CD4-positive, alpha-beta T cell treated with Interleukin-17A for 4 hours (primary cell): ENCODE data around the gene TBX2.

Experiments used
- DNase-seq: peaks from one replicate; pipeline ENCODE4 v3.0.0-alpha.2; 2020; ENCODE audit warnings: mixed read lengths

The TBX2 gene

DNA sequence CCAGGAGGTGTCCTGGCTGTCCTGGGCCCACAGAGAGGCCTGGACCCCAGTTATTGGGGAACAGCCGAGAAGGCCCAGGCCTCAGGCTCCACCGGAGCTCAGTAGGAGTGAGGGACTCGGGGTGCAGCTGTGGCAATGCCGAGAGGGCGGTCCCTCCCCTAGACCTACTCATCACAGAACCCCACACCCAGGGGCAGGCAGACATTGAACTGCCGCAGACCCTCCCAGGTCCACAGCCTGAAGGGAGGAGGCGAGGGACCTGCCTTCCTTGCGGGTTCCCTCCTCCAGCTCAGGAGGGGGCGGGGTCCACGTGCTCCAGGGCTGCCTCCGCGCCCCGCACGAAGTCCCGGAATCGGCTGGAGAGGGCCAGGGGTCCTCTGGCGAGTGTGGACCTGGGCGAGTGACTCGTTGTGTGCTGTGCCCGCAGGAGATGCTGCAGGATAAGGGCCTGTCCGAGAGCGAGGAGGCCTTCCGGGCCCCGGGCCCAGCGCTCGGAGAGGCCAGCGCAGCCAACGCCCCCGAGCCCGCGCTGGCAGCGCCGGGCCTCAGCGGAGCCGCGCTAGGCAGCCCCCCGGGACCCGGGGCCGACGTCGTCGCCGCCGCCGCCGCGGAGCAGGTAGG lies 56.5 kb downstream of the TBX2 start:
- no peak for DNase-seq

GRCh38 chr17:61456688-61457225 lies 57.1 kb downstream of the TBX2 start:
- DNase-seq: no peak

DNA sequence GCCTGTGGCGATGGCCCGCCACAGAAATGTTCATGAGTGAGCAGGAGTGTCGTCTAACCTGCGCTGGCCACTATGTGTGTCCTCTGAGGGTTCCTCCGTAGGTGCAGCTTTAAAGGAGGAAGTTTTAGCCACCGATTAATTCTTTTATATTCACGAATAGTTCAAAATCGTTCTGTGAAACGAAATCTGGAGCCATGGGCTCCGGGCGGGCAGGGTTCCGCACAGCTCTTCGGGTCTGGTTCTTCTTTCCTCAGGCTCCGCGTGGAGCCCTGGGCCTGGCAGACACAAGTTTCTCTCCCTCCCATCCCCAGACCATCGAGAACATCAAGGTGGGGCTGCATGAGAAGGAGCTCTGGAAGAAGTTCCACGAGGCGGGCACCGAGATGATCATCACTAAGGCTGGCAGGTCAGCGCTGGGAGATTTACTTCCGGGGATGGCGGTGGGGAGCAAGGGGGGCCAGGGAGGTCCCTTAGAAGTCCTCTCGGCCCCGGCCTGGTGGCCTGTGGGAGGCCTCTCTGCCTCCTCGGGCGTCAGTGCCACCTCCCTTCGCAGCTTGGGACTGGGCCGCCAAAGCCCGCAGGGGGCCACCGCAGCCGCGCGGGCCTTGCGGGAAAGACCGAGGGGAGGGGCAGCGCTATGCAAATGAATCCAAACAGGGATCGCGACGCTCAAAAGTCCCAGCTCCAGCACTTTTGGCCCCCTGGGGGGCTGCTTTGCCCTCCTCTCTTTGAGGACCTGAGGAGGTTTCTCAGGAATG lies 57.8 kb downstream of the TBX2 start:
- no peak for DNase-seq

- no peak for DNase-seq
Measured at GRCh38 chr17:61458000-61458399, 58.4 kb downstream of the TBX2 start.

DNA sequence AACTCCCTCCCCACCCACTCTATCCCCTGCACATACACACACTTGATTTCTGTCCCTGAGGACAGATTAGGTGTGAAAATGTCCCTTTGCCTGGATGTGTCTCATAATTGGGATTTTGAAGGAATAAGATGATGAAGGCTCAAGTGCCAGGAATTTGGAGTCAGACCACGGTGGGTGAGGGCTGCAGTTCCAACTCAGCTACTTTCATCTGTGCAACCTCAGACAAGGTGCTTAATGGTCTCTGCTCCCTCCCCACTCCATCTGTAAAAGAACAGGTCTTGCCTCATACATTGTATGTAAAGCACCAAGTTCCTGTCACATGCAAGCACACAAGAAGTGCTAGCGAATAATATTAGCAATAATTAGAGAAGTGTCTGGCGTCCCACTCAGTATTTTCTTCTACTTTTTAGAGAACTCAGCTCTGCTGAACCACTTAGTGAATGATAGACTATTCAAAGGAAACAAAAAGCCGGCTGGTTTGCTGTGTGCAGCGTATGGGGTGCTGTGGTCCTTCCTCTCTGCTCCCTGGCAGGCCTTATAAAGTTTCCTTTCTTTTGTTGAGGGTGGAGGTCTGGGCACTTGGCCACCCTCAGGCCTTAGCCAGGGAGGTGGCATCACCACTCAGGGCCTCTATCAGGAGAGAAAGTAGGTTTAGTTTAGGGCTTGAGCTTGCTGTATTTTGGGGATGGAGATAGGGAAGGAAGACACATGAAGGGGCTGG lies 58.9 kb downstream of the TBX2 start:
- DNase-seq: no peak
